ENCODE measurements around the gene FGF4. TPM values are rescaled to one million over a fixed set of nuclear protein-coding genes. Genes with fewer than 3 reads are reported as not detected.

Gene FGF4
- total RNA-seq, 1 experiment from 2014 or later = not detected

DNA sequence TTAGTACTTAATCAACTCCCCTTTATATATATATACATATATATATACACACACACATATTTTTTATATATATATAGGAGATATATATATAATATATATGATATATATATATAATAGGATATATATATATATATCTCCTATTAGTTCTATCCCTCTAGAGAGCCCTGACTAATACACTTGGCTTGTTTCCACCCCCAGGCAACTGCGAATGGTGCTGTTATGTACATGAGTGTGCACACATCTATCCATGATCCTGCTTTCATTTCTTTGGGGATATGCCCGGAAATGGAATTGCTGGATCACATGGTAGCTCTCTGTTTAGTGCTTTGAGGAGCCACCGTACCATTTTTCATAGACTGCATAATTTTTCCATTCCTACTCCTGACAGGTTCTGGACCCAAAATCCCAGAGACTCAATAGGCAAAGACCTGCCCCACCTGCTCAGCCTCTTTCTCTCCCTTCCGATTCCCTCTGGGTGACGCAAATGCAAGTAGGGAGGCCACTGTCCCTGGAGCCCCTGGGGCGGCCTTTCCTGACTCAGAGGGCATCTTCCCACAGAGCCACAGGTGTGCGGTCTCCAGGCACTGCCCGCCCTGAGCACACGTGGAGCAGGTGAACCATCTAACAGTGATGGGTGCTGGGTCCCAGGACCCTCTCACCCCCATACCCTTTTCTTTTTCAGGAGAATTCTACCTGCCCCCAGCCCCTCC is 32.1 kb upstream of the FGF4 start:
- TF ChIP-seq ELF1 (IDR thresholded peaks at IDR 0.05; ENCODE audit: borderline replicate concordance, low read depth) = no peak
- TF ChIP-seq EZH2 (IDR thresholded peaks at IDR 0.05) = no peak
- no peak for TF ChIP-seq EGR1 (IDR thresholded peaks at IDR 0.05; ENCODE audit: low read depth)
- TF ChIP-seq SP1 (IDR thresholded peaks at IDR 0.05; ENCODE audit: low read depth) = no peak
- TF ChIP-seq, protein P1, sequence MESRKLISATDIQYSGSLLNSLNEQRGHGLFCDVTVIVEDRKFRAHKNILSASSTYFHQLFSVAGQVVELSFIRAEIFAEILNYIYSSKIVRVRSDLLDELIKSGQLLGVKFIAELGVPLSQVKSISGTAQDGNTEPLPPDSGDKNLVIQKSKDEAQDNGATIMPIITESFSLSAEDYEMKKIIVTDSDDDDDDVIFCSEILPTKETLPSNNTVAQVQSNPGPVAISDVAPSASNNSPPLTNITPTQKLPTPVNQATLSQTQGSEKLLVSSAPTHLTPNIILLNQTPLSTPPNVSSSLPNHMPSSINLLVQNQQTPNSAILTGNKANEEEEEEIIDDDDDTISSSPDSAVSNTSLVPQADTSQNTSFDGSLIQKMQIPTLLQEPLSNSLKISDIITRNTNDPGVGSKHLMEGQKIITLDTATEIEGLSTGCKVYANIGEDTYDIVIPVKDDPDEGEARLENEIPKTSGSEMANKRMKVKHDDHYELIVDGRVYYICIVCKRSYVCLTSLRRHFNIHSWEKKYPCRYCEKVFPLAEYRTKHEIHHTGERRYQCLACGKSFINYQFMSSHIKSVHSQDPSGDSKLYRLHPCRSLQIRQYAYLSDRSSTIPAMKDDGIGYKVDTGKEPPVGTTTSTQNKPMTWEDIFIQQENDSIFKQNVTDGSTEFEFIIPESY (IDR thresholded peaks at IDR 0.05; ENCODE audit: extremely low read depth, insufficient replicate concordance, low read length) = no peak
- TF ChIP-seq POLR2AphosphoS5 (IDR thresholded peaks at IDR 0.05; ENCODE audit: low read depth, low read length) = no peak
- TF ChIP-seq YY1 (IDR thresholded peaks at IDR 0.05; ENCODE audit: extremely low read depth, insufficient replicate concordance, low read depth, low read length) = no peak
- no peak for TF ChIP-seq TCF7L2 (IDR thresholded peaks at IDR 0.05; ENCODE audit: borderline replicate concordance, extremely low read depth, insufficient read depth, insufficient read length)
- no peak for TF ChIP-seq RAD21 (IDR thresholded peaks at IDR 0.05; ENCODE audit: low read depth)
- TF ChIP-seq, protein P2, sequence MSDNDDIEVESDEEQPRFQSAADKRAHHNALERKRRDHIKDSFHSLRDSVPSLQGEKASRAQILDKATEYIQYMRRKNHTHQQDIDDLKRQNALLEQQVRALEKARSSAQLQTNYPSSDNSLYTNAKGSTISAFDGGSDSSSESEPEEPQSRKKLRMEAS (IDR thresholded peaks at IDR 0.05) = no peak
- TF ChIP-seq ZNF274 (IDR thresholded peaks at IDR 0.05; ENCODE audit: low read depth, low read length) = no peak
- no peak for TF ChIP-seq ZFX (IDR thresholded peaks at IDR 0.05)
- no peak for TF ChIP-seq JUND (IDR thresholded peaks at IDR 0.05)
- no peak for TF ChIP-seq FOSL1 (IDR thresholded peaks at IDR 0.05; ENCODE audit: low read depth)
- TF ChIP-seq, protein P3, sequence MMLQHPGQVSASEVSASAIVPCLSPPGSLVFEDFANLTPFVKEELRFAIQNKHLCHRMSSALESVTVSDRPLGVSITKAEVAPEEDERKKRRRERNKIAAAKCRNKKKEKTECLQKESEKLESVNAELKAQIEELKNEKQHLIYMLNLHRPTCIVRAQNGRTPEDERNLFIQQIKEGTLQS (IDR thresholded peaks at IDR 0.05) = no peak
- Histone ChIP-seq H3K79me2 (ENCODE audit: insufficient read depth, low read length) (no peaks in the 10 kb centered on the region), H3K4me3 (replicated peaks in 1 of 2; ENCODE audit: low read depth in 1 of 2, low read length in 2 of 2) (no peak overlapping the region), H3K9ac (ENCODE audit: low read length) (no peak overlapping the region), H3K36me3 (ENCODE audit: control insufficient read depth in 1 of 2, insufficient read depth in 2 of 2, low read length in 2 of 2) (no peaks in the 10 kb centered on the region), H3K27me3 (ENCODE audit: insufficient read depth, low read length) (no peaks in the 10 kb centered on the region), H4K20me1 (ENCODE audit: insufficient read depth) (no peaks in the 10 kb centered on the region), H3K9me3 (ENCODE audit: control insufficient read depth in 1 of 2, insufficient read depth in 1 of 2, low read depth in 1 of 2, low read length in 2 of 2) (no peaks in the 10 kb centered on the region), H2AFZ (ENCODE audit: low read depth, low read length, poor library complexity, severe bottlenecking) (no peak overlapping the region), H3K4me2 (ENCODE audit: low read length) (no peak overlapping the region), H3K27ac (ENCODE audit: low read depth, low read length) (no peak overlapping the region), H3K9me2 (ENCODE audit: insufficient read depth) (no peaks in the 10 kb centered on the region), H3K4me1 (ENCODE audit: control insufficient read depth in 1 of 2, insufficient read depth in 2 of 2, low read length in 2 of 2) (peaks cover 0 to 7% of the 10 kb centered on the region in 2 experiments; a peak in 2 of 4 replicates)
- intact Hi-C loops (cut with micrococcal nuclease) = no loop called here
- ChIA-PET CTCF (no interaction called here), POLR2A (no interaction called here), RAD21 (ENCODE audit: low non-redundant PET in 1 of 2, low total read pairs in 2 of 2, uncharacterized antibody in 2 of 2, unreplicated experiment in 2 of 2) (no interaction called here)
- DNase-seq (ENCODE audit: low read depth, low spot score) (no peak), ATAC-seq (no peak)
- no TSS peak for BruUV-seq (replicated peaks)

Data from HCT116 (cell line).